HG03558 (cell line): ENCODE results near the gene TAGLN2.

Experiments used
- ATAC-seq: cut with Tn5 transposase; IDR thresholded peaks from one replicate; pipeline ENCODE4 v1.9.1; 2021; ENCODE audit warnings: moderate number of reproducible peaks; ENCODE audit not compliant: unreplicated experiment; ENCODE audit errors: extremely low read depth

The TAGLN2 gene

DNA sequence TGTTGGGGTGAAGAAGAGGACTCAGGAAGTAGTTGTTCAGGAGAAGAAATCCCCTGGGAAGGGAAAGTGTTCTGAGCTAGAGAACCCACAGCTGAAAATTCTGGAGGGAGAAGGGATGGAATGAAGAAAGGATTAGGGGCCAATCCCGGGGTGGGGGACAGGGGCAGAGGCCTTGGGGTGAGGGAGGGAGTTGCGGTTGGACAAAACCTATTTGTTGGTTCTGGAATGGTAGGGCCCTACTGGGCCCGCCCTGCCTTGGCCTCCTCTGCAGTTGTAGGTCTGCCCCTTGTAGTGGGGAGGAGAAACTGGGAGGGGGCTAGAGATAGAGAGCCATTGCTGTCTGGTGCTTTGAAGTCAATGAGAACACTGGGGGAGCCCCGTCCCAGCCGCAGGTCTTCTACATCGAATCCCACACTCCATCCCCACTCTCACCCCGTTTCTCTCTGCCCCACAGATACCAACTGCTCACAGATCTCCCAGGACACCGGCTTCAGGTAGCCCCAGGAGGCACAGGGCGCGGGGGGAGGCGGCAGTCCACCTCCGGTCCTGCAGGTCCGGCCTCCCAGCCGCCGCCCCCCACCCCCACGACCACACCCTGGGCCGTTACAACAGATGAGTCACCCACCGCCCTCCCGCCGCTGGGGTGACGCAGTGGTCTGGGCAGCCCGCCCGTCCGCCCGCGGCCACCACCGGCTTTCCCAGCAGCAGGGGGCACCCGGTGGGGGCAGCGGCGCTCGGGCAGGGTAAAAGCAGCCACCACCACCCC, 1.1 kb downstream of the TAGLN2 start:
- no peak for ATAC-seq

DNA sequence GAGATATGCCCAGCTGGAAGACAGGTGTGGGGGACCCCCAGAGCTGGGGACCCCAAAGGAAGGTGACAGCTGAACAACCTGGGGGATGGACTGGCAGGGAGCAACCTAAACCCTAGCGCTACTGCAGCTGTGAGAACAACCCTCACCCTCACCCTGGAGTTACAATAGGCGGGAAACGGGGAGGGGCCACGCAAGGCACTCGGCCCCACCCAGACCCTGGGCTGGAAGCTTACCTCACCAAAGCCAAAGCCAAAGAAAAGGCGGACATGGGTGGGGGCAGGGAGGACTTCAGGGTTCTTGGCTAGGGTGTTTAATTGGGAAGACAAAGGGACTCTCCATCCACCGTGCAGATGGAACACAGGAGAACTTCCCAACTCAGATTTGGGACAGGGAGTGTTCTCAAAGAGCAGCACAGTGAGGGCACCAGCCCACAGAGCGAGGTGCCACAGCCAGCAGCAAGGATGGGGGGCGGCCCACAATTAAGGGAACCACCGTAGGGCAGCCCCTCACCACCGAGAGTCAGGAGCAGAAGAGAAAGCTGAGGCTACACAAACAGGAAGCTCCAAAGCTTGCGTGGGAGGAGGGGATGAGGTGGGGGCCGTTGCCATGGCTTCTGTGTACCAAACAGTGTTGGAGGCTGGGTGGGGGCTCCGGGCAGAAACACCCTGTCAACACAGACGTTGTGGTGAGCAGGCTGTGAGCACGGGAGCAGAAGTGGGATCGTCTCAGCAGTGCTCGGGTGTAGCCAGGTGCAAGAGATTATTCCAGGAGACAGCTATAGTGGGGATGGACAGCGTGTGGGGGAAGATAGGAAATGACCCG, 1.9 kb downstream of the TAGLN2 start:
- ATAC-seq: peak; percentile 20

DNA sequence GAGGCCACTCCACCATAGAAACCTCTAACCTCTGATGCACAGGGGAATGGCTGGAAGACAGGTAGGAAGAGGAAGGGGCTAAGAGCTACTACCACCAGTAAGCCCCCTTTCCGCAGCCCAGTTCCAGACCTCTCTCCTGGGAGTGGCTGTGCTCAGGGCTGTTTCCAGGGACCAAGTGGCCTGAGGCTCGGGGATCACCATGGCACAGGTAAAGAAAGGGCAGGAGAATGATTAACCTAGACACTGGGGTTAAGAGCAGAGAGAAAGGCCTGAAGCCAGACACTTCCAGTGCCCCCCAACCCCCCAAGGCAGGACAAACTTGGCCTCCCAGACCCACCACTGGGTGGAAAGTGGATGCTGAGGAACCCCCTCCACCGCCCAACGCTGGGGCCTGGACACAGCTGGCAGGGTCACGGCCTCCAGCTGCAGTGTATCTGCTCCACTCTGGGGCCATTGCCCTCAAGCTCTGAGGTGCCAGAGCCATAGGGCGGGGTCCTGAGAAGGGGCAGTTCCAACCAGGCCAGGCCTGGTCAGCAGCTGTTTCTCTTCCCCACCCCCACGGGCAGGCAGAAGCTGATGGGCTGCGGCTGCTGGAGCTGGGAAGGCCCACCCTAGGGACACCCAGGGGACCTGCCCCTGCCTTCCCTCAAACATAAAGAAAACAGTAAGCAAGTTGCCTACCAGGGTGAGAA, 2.6 kb downstream of the TAGLN2 start:
- no peak for ATAC-seq

DNA sequence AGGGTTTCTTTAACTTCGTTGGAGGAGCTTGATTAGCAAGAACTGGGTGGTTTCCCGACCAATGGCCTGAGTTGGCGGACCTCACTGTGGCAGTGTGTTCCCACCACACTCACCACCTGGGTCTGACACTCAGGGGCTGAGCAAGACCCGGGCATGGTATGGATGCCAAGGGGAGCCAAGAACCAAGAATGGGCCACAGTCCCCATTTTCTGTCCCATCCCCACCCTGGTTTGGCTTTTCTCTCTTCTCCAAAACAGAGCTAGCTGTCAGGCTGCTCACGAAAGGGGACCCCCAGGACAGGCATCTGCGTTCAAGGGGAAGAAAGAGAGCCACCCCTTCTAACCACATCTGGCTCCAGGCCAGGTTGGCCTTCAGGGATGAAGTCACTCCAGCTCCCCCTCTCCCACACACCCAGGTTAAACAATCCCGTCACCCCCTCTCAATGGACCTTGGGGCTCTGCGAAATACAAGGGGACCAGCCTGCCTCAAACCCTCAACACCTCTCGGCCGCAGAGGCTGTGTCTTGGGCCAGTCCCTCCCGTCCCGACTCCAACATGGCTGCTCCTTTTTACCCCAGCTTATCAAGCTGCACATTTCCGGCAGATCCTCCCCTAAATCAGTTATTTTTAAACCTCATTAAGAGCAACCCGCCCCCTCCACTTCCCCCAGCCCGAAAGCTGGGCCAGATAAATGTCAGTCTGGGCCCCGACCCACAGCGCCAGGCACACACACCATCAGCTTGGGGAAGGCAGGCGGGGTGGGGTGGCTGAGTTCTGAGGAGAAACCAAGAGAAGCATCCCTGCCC, 3.4 kb downstream of the TAGLN2 start:
- no peak for ATAC-seq

- peak; percentile 23 for ATAC-seq
These were observed 4.1 kb downstream of the TAGLN2 start for GRCh38 chr1:159921251-159921650.

- ATAC-seq: no peak
These were observed 4.7 kb downstream of the TAGLN2 start for GRCh38 chr1:159920651-159921050.

DNA sequence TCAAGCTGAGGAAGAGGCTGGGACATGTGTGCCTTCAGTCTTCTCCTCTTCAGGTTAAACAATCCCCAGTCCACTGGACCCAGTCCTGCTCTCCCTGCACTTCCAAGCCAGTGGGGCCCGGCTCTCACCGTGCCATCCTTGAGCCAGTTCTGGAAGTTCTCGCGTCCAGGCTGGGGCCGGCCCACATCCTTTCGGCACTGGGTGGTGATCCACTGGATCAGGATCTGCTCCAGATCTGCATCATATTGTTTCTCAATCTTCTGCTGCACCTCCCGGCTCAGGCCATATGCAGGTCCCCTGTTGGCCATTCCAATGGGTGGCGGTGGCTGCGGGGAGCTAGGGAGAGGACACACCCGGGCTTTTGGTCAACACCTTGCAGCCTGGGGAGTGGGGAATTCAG, 5.1 kb downstream of the TAGLN2 start:
- no peak for ATAC-seq

DNA sequence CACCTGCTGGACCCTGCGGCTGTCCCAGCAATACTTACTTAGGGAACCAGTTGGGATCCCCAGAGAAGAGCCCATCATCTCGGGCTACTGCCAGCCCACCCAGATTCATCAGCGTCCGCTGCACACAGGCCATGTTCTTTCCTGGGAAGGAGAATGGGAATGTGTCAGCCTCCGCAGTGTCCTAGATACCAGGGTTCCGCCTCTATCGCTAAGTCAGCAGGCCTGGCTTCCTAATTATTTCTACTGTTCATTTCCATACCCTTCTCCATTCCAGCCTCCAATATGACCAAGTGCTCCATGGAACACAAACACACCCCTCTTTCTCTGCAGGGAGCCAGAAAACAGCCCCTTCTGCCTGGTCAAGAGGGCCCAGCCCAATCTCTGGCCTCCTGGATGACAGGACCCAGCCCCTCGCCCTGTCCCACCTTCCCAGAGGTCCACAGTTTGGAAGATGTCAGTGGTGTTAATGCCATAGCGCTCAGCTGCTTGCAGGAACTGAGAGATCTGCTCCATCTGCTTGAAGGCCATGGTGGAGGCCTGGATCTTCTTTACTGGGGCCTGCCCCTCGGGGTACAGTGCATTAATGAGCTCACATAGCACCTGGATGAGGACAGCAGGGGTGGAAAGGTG, 6.0 kb downstream of the TAGLN2 start:
- no peak for ATAC-seq

DNA sequence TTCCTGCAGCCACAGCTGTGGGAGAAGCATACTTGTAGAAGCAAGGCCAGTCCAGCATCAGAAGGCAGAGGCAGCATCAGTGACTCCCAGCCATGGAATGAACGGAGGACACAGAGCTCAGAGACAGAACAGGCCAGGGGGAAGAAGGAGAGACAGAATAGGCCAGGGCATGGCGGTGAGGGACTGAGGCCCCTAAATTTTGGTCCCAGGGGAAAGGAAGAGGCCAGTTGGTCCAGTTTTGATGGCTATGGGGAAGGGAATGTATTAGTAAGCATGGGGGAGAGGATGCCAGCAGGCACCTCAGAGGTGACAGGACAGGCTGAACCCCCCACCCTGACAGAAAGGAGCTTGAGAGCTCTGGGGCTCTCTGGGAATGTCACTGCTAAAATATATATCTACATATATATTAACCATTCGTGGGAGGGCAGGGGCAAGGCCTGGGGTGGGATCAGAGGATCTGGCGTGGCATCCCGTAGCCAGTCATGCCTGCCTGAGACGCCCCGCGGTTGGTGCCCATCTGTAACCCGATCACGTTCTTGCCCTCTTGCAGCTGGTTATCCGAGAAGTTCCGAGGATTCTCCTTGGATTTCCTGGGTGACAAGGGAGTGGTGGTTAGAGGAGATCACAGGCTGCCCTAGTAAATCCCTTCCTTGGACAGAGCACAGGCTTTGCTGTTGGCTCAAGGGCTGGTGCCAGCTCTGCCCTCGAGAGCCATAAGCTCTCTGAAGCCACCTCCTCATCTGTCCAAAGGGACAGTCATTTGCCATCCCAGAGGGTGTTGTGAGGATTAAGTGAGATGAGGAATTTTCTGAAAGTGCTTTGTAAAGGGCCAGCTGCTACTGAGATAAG, 6.7 kb downstream of the TAGLN2 start:
- ATAC-seq: no peak

DNA sequence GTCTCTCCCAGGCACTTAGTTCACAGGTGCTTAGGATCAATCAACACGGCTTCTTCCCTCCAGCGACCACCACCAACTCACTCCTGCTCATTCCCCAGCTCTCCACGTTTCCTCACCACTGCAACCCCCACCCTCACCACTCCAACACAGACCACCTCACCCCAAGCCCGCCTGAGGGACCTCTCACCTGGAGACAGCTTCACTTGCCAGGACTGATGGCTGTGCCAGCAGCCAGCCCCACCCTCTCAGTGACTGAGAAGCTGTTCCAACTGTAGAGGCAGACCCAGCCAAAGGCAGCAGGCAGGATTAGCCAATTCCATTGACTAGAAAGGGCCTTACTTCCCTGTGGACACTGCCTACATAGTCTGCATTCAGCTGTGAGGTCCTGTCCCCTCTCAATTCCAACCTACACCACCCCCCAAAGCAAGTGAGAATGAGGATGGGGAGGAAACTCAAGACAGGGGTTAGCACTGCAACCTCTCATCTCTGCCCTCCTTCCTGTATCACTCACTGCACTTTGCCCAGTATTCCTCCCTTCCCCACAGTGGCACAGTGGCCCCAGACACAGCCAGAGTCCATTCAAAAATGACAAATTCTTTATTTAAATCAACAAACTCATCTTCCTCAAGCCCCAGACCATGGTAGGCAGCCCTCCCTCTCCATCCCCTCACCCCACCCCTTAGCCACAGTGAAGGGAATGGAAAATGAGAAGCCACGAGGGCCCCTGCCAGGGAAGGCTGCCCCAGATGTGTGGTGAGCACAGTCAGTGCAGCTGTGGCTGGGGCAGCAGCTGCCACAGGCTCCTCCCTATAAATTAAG, 7.6 kb downstream of the TAGLN2 start:
- no peak for ATAC-seq

GRCh38 chr1:159916242-159917051, 8.9 kb downstream of the TAGLN2 start:
- no peak for ATAC-seq

DNA sequence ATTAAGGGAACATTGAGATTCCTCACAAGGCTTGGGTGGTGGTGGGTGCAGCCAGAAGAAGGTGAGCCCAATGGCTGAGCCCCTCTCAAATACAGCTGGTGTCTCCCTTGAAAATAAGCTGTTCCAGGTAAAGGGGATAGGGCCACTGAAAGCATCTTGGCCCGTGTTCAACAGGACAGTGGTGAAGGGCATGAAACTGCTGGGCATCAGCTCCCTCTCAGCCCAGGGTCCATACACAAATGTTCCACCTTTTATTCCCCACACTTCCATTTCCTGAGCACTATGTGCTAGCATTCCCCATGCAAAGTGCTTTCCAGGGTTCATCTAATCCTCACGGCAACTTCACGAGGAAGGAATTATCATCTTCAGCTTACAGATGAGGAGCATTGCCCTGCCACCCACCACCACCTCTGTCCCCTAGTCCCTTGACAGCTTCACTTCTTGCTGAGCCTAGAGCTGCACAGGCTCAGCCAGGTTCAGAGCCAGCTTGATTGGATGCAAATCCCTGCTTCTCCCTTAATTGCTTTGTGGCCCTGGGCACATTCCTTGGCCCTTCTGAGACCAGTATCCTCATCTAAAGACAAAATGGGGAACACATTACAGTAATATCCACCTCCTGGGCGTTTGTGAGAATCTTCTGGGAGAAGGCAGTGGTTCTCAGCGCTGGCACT, 9.6 kb downstream of the TAGLN2 start:
- ATAC-seq: no peak

GRCh38 chr1:159914252-159915018, 10.9 kb downstream of the TAGLN2 start:
- ATAC-seq: no peak

GRCh38 chr1:159913451-159914192, 11.7 kb downstream of the TAGLN2 start:
- ATAC-seq: no peak

DNA sequence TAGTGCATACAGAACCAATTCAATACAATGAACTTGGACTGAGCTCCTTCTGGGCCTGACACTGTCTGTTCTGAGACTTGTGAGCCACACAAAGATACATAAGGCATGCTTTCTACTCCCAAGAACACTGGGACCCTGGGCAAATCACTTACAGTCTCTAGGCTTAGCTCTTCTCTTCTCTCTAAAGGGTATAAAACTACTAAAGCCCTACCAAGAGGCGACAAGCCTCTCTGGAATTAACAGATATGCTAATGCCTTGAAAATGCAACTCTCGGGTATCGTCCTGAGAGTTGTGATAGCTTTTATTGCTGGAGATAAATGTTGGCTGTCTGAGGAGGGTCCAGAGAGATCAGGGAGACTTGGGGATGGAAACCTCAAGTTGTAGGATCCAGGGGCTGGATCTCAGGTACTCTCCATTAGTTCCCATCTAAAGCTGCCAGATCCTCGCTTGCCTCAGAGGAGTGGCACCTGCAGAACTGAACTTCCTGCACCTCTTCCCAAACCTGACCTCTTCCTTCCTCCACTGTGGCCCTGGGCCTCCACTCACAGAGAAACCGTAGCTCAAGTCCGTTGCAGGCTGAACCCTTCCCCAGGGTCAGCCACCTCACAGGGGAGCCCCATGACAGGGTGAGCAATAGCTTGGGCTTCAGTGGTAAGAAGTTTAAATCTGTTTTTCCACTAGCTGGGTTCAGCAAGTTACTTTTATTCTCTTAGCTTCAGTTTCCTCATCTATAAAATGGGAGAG, 13.8 kb downstream of the TAGLN2 start:
- no peak for ATAC-seq
